ENCODE data around the gene DHRS13.

- TF ChIP-seq POLR2A (IDR thresholded peaks at IDR 0.05; ENCODE audit: low read depth, low read length): no peak
- no peak for TF ChIP-seq JUN (IDR thresholded peaks at IDR 0.05; ENCODE audit: borderline replicate concordance, insufficient read depth, insufficient read length, low read depth)
- TF ChIP-seq CTCF (IDR thresholded peaks at IDR 0.05; ENCODE audit: extremely low read depth in 1 of 2, insufficient read depth in 1 of 2, low read depth in 1 of 2, low read length in 2 of 2): no peak
- no peak for TF ChIP-seq POLR2AphosphoS5 (IDR thresholded peaks at IDR 0.05; ENCODE audit: insufficient read depth, low read depth, low read length)
- TF ChIP-seq MAX (IDR thresholded peaks at IDR 0.05; ENCODE audit: insufficient read depth, insufficient read length): no peak
These were observed 7.7 kb upstream of the DHRS13 start for GRCh38 chr17:28910534-28910933.

Data from endothelial cell of umbilical vein (primary cell).